Mesothelial cell of epicardium (in vitro differentiated cells): Measurements from ENCODE around the gene SLC33A1. TPM values are rescaled to one million over a fixed set of nuclear protein-coding genes. Genes with fewer than 3 reads are reported as not detected.
"Not testable (repeated sequence)": the region's sequence is repeated elsewhere in the genome, so short reads cannot be mapped to it uniquely, and the experiment has no call there.

Experiments
- DNase-seq, 2 experiments: peaks; one replicate each; pipeline ENCODE4 v3.0.0; 2021; ENCODE audit warnings: low spot score in 2 of 2; ENCODE audit not compliant: unreplicated experiment in 2 of 2
- H3K27ac Mint-ChIP-seq: 2 replicates; pipeline ENCODE4 v1.8.0; 2021; ENCODE audit warnings: mixed read lengths
- H3K27me3 Mint-ChIP-seq: 2 replicates; pipeline ENCODE4 v1.8.0; 2021; ENCODE audit warnings: low read depth, mixed read lengths
- H3K36me3 Mint-ChIP-seq: 2 replicates; pipeline ENCODE4 v1.8.0; 2021; ENCODE audit warnings: mixed read lengths
- H3K4me1 Mint-ChIP-seq: 2 replicates; pipeline ENCODE4 v1.8.0; 2021; ENCODE audit warnings: mixed read lengths
- H3K4me3 Mint-ChIP-seq: 2 replicates; pipeline ENCODE4 v1.8.0; 2021; ENCODE audit warnings: mild to moderate bottlenecking, moderate library complexity, mixed read lengths
- H3K9me3 Mint-ChIP-seq: 2 replicates; pipeline ENCODE4 v1.8.0; 2021; ENCODE audit warnings: mixed read lengths
- CTCF ChIP-seq: fragments of 200-600 bp; sonication (generic); IDR thresholded peaks from one replicate; pipeline ENCODE4 v1.5.0; 2021; ENCODE audit warnings: antibody characterized with exemption; ENCODE audit not compliant: unreplicated experiment
- total RNA-seq: library from RNA; stranded (reverse); gene quantifications from 3 replicates; pipeline ENCODE4 v1.2.1, GENCODE V29; 2021

The SLC33A1 gene
- total RNA-seq, 1 donor from 2014 or later: 23.8 TPM

GRCh38 chr3:155859859-155860258, 5.6 kb upstream of the SLC33A1 start:
- no peak for TF ChIP-seq CTCF
- Mint-ChIP-seq H3K4me1 (peaks cover 2% of the 10 kb centered on the region), H3K4me3 (no peak overlapping the region), H3K27ac (no peak overlapping the region), H3K36me3 (no peaks in the 10 kb centered on the region), H3K9me3 (peaks cover 7% of the 10 kb centered on the region), H3K27me3 (peaks cover 9% of the 10 kb centered on the region)
- no peak for DNase-seq

- no peak for TF ChIP-seq CTCF
- Mint-ChIP-seq H3K4me3 (peak overlapping the region; percentile 98), H3K36me3 (no peaks in the 10 kb centered on the region), H3K27ac (peak overlapping the region; percentile 97), H3K4me1 (peaks cover 34% of the 10 kb centered on the region), H3K9me3 (peaks cover 4% of the 10 kb centered on the region), H3K27me3 (peaks cover 9% of the 10 kb centered on the region)
- peak in 1 of 2 experiments; percentile 51 for DNase-seq
Measured at GRCh38 chr3:155853214-155854140, 750 bp downstream of the SLC33A1 start.

- H3K36me3 Mint-ChIP-seq: peaks cover 5% of the 10 kb centered on the region
- peaks cover 4% of the 10 kb centered on the region for H3K9me3 Mint-ChIP-seq
- no peak for DNase-seq
- peak overlapping the region; percentile 97 for H3K27ac Mint-ChIP-seq
- peaks cover 3% of the 10 kb centered on the region for H3K27me3 Mint-ChIP-seq
- H3K4me3 Mint-ChIP-seq: peak overlapping the region; percentile 98
- peaks cover 39% of the 10 kb centered on the region for H3K4me1 Mint-ChIP-seq
- no peak for TF ChIP-seq CTCF
Measured at GRCh38 chr3:155852341-155852740, 1.9 kb downstream of the SLC33A1 start.

GRCh38 chr3:155849404-155849803, 4.8 kb downstream of the SLC33A1 start:
- H3K4me1 Mint-ChIP-seq: peaks cover 37% of the 10 kb centered on the region
- not testable (repeated sequence) for H3K36me3 Mint-ChIP-seq, H3K4me3 Mint-ChIP-seq, H3K9me3 Mint-ChIP-seq, H3K27me3 Mint-ChIP-seq, DNase-seq, H3K27ac Mint-ChIP-seq

GRCh38 chr3:155847993-155848392, 6.2 kb downstream of the SLC33A1 start:
- H3K27ac Mint-ChIP-seq: no peak overlapping the region
- no peaks in the 10 kb centered on the region for H3K9me3 Mint-ChIP-seq
- DNase-seq: no peak
- peaks cover 33% of the 10 kb centered on the region for H3K4me1 Mint-ChIP-seq
- no peak for TF ChIP-seq CTCF
- H3K4me3 Mint-ChIP-seq: no peak overlapping the region
- no peaks in the 10 kb centered on the region for H3K27me3 Mint-ChIP-seq
- H3K36me3 Mint-ChIP-seq: peaks cover 9% of the 10 kb centered on the region

GRCh38 chr3:155846119-155846518, 8.1 kb downstream of the SLC33A1 start:
- Mint-ChIP-seq H3K36me3 (peaks cover 9% of the 10 kb centered on the region), H3K27me3 (no peaks in the 10 kb centered on the region), H3K27ac (peak overlapping the region; percentile 55), H3K4me3 (no peak overlapping the region), H3K4me1 (peaks cover 17% of the 10 kb centered on the region), H3K9me3 (no peaks in the 10 kb centered on the region)
- TF ChIP-seq CTCF: no peak
- no peak for DNase-seq
